Measurements from ENCODE around the gene C10orf90.

The C10orf90 gene

DNA sequence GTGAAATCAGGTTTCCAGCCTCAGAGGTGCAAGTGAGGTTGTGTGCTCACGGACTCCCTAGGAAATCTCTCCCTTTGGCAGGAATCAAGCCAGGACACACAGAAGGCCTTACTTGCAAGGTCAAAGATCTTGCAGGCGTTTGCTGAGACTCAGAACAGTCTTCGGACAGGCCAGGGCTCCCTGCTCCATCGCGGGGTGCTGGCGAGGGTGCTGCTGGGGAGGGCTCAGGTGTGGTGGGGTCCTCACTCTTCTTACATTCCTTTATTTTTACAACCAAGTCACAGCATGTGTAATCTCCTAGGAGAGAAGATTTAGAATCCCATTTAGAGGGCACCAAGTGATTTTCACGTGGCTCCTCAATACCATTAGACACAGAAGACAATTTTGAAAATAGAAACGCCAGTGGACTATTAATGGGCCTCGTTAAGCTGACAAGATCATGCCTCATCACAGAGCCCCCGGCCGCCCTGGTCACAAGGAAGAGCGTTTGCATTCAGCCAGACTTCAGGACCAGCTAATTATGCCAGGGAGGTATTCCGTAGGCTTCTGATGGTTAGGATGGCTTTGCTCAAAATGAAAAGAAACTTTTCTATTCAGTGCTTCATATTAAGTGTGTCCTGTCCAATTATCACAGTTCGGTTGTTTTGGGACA, 209.1 kb downstream of the C10orf90 start:
- no peaks in the 10 kb centered on the region for H3K36me3 ChIP-seq (ENCODE audit: insufficient read depth, low read length)

DNA sequence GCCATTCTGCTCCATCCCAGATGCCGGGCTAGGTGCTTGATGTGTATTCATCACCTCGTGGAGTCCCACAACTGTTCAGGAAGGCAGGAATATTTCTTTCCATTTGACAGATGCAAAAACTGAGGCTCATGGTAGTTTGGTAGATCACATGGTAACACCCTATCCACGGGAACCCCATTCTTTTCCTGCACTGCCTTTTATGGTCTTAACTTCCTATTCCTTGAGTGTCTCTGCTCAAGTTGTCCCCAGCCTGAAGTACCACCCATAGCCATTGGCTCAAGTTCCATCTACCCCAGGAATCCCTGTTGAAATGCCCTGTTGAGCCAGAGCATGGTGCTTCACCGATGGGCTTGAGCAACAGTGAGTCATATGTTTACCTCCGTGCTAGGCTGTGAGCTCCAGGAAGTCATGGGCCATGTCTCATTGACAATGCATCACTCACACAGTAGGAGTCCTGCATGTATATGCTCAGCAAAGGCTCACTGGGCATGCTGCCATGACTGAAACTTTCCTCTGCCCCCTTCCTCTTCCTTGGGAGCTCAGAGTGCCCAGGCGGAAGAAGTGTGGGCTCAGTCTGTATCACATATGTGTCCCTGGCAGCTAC, 210.5 kb downstream of the C10orf90 start:
- no peak overlapping the region for H3K9ac ChIP-seq (ENCODE audit: low read length)
- no peaks in the 10 kb centered on the region for H3K36me3 ChIP-seq (ENCODE audit: insufficient read depth, low read length)
- H3K27me3 ChIP-seq (ENCODE audit: insufficient read depth, low read length), result no peaks in the 10 kb centered on the region
- H2AFZ ChIP-seq (ENCODE audit: low read length), result no peak overlapping the region
- no peak overlapping the region for H3K27ac ChIP-seq (ENCODE audit: low read depth, low read length, poor library complexity, severe bottlenecking)
- H3K4me2 ChIP-seq (ENCODE audit: low read length), result no peak overlapping the region
- H3K4me1 ChIP-seq (ENCODE audit: insufficient read depth, low read length, severe bottlenecking), result no peaks in the 10 kb centered on the region
- no peaks in the 10 kb centered on the region for H3K79me2 ChIP-seq (ENCODE audit: insufficient read depth, low read length)
- TF ChIP-seq, protein P1, sequence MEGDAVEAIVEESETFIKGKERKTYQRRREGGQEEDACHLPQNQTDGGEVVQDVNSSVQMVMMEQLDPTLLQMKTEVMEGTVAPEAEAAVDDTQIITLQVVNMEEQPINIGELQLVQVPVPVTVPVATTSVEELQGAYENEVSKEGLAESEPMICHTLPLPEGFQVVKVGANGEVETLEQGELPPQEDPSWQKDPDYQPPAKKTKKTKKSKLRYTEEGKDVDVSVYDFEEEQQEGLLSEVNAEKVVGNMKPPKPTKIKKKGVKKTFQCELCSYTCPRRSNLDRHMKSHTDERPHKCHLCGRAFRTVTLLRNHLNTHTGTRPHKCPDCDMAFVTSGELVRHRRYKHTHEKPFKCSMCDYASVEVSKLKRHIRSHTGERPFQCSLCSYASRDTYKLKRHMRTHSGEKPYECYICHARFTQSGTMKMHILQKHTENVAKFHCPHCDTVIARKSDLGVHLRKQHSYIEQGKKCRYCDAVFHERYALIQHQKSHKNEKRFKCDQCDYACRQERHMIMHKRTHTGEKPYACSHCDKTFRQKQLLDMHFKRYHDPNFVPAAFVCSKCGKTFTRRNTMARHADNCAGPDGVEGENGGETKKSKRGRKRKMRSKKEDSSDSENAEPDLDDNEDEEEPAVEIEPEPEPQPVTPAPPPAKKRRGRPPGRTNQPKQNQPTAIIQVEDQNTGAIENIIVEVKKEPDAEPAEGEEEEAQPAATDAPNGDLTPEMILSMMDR (IDR thresholded peaks at IDR 0.05; ENCODE audit: low read length), result no peak
- no peak for TF ChIP-seq EZH2 (IDR thresholded peaks at IDR 0.05; ENCODE audit: borderline replicate concordance, low read length)
- H3K4me3 ChIP-seq (ENCODE audit: low read depth, low read length, poor library complexity, severe bottlenecking), result no peak overlapping the region
- no peaks in the 10 kb centered on the region for H3F3A ChIP-seq (ENCODE audit: insufficient read depth, low read length)
- H3K9me2 ChIP-seq (ENCODE audit: low read depth, low read length), result no peaks in the 10 kb centered on the region
- H4K20me1 ChIP-seq (ENCODE audit: insufficient read depth, low read length), result no peaks in the 10 kb centered on the region
- H3K9me3 ChIP-seq (ENCODE audit: low read length), result no peaks in the 10 kb centered on the region

More for the DNA sequence above, 209.1 kb downstream of the C10orf90 start:
- TF ChIP-seq EZH2 (IDR thresholded peaks at IDR 0.05; ENCODE audit: borderline replicate concordance, low read length), result no peak
- TF ChIP-seq, protein P1 (IDR thresholded peaks at IDR 0.05; ENCODE audit: low read length), result no peak
- no peak overlapping the region for H3K9ac ChIP-seq (ENCODE audit: low read length)
- H3K79me2 ChIP-seq (ENCODE audit: insufficient read depth, low read length), result no peaks in the 10 kb centered on the region
- no peak overlapping the region for H2AFZ ChIP-seq (ENCODE audit: low read length)
- no peaks in the 10 kb centered on the region for H3K9me3 ChIP-seq (ENCODE audit: low read length)
- H4K20me1 ChIP-seq (ENCODE audit: insufficient read depth, low read length), result no peaks in the 10 kb centered on the region
- H3K4me3 ChIP-seq (ENCODE audit: low read depth, low read length, poor library complexity, severe bottlenecking), result no peak overlapping the region
- no peaks in the 10 kb centered on the region for H3K9me2 ChIP-seq (ENCODE audit: low read depth, low read length)
- no peaks in the 10 kb centered on the region for H3F3A ChIP-seq (ENCODE audit: insufficient read depth, low read length)
- no peak overlapping the region for H3K27ac ChIP-seq (ENCODE audit: low read depth, low read length, poor library complexity, severe bottlenecking)
- H3K4me1 ChIP-seq (ENCODE audit: insufficient read depth, low read length, severe bottlenecking), result no peaks in the 10 kb centered on the region
- H3K4me2 ChIP-seq (ENCODE audit: low read length), result no peak overlapping the region
- H3K27me3 ChIP-seq (ENCODE audit: insufficient read depth, low read length), result no peaks in the 10 kb centered on the region

GRCh38 chr10:126459032-126459831, 211.3 kb downstream of the C10orf90 start:
- no peak overlapping the region for H3K4me2 ChIP-seq (ENCODE audit: low read length)
- TF ChIP-seq, protein P1 (IDR thresholded peaks at IDR 0.05; ENCODE audit: low read length), result no peak
- no peak for TF ChIP-seq EZH2 (IDR thresholded peaks at IDR 0.05; ENCODE audit: borderline replicate concordance, low read length)

More at GRCh38 chr10:126459032-126459831, 211.3 kb downstream of the C10orf90 start:
- no peaks in the 10 kb centered on the region for H3F3A ChIP-seq (ENCODE audit: insufficient read depth, low read length)
- H3K9me2 ChIP-seq (ENCODE audit: low read depth, low read length), result no peaks in the 10 kb centered on the region
- no peak overlapping the region for H2AFZ ChIP-seq (ENCODE audit: low read length)
- H3K9ac ChIP-seq (ENCODE audit: low read length), result no peak overlapping the region
- no peak overlapping the region for H3K27ac ChIP-seq (ENCODE audit: low read depth, low read length, poor library complexity, severe bottlenecking)
- H3K79me2 ChIP-seq (ENCODE audit: insufficient read depth, low read length), result no peaks in the 10 kb centered on the region
- H3K9me3 ChIP-seq (ENCODE audit: low read length), result no peaks in the 10 kb centered on the region
- no peaks in the 10 kb centered on the region for H3K4me1 ChIP-seq (ENCODE audit: insufficient read depth, low read length, severe bottlenecking)
- H3K27me3 ChIP-seq (ENCODE audit: insufficient read depth, low read length), result no peaks in the 10 kb centered on the region
- no peaks in the 10 kb centered on the region for H3K36me3 ChIP-seq (ENCODE audit: insufficient read depth, low read length)
- no peak overlapping the region for H3K4me3 ChIP-seq (ENCODE audit: low read depth, low read length, poor library complexity, severe bottlenecking)
- H4K20me1 ChIP-seq (ENCODE audit: insufficient read depth, low read length), result no peaks in the 10 kb centered on the region
